IPS-15b (cell line): Measurements from ENCODE around the gene PCGF3.
"Not testable (repeated sequence)": the region's sequence is repeated elsewhere in the genome, so short reads cannot be mapped to it uniquely, and the experiment has no call there.

Source experiments
- H3K27me3 ChIP-seq: one replicate; pipeline ENCODE4 v1.6.1; 2013; ENCODE audit warnings: low read length; ENCODE audit not compliant: control insufficient read depth, insufficient read depth
- H3K36me3 ChIP-seq: one replicate; pipeline ENCODE4 v1.6.1; 2013; ENCODE audit warnings: low read length; ENCODE audit not compliant: control insufficient read depth, insufficient read depth
- H3K4me1 ChIP-seq: one replicate; pipeline ENCODE4 v1.6.1; 2013; ENCODE audit warnings: mild to moderate bottlenecking, low read length; ENCODE audit not compliant: control insufficient read depth, insufficient read depth
- H3K4me3 ChIP-seq: one replicate; pipeline ENCODE4 v1.5.1; 2013; ENCODE audit warnings: low read depth, low read length
- H3K9ac ChIP-seq: one replicate; pipeline ENCODE4 v1.6.1; 2013; ENCODE audit warnings: low read depth, mild to moderate bottlenecking, low read length
- H3K9me3 ChIP-seq: one replicate; pipeline ENCODE4 v1.6.1; 2013; ENCODE audit warnings: mild to moderate bottlenecking, low read length; ENCODE audit not compliant: control insufficient read depth, insufficient read depth

PCGF3 gene

DNA sequence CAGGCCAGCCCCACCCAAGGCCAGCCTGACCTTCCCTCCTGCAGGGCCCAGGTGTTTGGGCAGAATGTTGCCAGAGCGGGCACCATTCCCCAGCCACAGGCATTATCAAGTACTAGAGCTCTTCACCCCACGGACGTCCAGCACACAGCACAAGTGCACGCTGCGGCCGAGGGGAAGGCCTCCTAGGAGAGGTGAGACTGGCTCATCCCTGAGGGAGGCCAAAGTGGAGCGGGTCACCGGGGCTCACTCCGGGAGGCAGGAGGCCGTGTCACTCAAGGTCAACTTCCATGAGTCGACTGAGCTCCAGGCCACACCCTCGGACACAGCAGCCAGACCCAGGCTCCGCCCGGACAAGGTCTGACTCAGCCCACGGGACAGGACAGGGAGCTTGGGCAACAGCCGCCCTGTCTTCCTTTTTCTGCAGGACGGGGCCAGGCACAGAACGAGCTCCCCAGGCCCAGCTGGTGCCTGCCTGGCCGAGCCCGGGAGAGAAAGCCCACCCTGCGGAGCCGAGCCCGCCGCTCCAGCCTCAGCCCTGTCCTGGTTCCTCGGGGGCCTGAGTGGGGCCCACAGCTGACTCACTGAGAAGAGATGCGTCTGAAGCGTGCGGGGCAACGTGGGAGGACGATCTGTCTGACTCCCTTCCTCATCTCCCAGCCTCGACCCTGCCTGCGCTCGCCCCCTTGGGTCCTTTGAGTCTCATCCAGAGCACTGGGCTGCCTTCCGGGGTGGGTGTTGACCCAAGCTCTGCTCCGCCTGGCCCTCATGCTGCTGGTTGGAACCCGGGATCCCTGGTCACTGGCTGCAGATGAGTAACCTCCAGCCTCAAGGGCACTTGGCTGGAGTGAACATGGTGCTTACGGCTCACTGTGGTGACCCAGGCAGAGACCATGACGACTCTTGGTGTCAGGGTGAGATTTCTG, 18.3 kb upstream of the PCGF3 start:
- Histone ChIP-seq H3K4me3 (no peak overlapping the region), H3K9ac (no peak overlapping the region)

DNA sequence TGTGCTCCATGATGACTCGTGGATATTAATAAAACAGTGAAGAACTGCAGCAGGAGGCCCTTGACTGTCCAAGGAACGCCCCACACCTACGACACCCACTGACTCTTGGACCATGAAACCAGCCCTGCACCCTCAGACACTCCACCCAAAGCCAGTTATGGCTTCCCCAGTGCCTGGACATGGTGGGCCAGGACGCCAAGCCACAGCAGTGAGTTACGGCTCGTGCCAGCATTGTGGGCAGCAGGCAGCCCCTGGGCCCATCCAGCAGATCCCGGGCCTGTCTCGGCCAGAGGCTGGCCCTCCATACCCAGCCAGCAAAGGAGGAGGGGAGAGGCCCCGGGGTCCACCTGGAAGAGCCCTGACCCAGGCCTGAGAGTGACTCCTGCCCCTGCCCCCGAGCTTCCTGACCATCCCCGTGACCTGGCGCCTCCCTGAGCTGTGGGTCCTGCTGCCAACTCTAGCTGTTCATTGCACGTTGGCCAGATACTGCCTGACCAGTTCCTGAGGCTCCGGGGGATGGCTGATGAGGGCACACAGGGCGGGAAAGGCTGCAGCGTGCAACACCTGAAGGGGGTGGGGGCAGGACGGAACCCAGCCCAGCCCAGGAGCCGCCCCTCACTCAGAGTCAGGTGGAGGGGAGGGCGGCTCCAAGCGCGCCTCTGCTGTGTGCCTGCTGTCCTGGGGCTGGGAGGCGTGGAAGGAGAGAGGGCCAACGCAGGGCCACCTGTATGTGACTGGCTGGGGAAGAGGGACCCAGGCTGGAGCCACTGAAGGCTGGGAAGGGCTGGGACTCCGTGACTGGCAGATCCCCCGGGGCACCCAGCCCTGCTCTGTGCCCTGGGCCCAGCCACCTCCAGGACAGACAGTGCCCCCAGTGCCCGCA, 17.4 kb upstream of the PCGF3 start:
- Histone ChIP-seq H3K36me3 (no peaks in the 10 kb centered on the region), H3K27me3 (no peaks in the 10 kb centered on the region), H3K9me3 (no peaks in the 10 kb centered on the region), H3K4me1 (peaks cover 5% of the 10 kb centered on the region), H3K9ac (peak overlapping the region; percentile 37), H3K4me3 (peak overlapping the region; percentile 39)

More for the DNA sequence above, 18.3 kb upstream of the PCGF3 start:
- Histone ChIP-seq H3K27me3 (no peaks in the 10 kb centered on the region), H3K4me1 (peaks cover 5% of the 10 kb centered on the region), H3K9me3 (no peaks in the 10 kb centered on the region), H3K36me3 (peaks cover 3% of the 10 kb centered on the region)

DNA sequence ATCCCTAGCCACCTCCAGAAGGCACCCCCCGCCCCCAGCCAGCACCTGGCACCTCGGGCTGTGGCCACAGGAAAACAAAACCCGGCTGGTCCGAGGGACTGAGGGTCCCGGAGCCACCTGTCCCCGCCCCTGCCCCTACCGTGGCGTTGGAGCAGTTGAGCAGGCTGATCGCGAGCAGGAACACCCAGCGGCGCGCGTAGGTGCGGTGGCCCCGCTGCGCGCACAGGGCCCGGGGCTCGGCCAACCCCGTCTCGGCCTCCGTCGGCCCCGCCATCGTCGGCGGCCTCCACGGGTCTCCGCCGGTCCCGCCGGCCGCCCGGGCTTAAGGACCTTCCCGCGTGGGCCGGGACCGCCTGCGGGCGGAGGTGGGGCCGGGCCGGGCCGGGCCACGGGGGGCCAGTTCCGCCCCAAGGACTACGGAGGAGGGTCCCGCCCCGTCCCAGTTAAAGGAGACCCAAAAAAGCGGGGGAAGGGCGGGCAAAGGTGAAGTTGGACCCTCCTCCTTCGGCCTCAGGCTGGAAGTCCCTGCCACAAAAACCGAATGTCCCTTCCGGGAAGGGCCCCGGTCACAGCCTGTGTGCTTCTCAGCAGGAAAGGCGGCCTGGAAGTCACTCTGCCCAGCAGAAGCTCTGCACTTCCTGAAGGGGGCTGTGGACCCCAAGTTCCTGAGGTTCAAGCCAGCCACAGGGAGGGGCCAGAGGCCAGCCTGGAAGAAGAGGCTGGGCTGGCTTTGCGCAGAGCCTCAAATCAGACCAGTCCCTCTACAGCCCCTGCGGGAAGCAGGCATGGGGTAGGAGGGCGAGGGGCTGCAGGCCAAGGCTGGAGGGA, 16.6 kb upstream of the PCGF3 start, which contains the start of gene SLC49A3:
SLC49A3 (minus strand) TSS at position 298 of the 828 bp plus-strand sequence; CDS start at position 274, 24 bp downstream.
- Histone ChIP-seq H3K27me3 (no peaks in the 10 kb centered on the region), H3K4me1 (peaks cover 5% of the 10 kb centered on the region), H3K36me3 (no peaks in the 10 kb centered on the region), H3K9ac (peak within 1 kb of the TSS; percentile 38), H3K9me3 (no peaks in the 10 kb centered on the region), H3K4me3 (peak within 1 kb of the TSS; percentile 39)

DNA sequence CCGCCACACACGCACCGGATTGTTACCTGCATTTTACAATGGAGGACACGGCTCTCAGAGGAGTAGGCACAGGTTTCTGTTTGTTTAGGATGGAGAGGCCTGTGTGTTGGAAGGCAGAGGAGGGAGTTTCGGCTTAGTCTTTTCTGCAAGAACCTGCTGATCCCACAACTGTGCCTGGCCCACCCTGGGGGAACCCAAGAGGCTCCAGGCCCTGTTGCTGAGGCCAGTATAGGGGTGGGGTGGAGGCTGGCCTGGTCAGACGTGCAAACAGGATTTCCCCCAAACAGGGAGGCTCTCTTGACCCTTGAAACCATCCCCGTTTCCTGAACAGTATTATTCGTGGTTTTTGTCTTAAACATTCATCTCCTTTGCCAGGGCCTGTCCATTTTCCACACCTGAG, 15.9 kb upstream of the PCGF3 start:
- Histone ChIP-seq H3K9me3 (no peaks in the 10 kb centered on the region), H3K36me3 (no peaks in the 10 kb centered on the region), H3K4me3 (peak overlapping the region; percentile 39), H3K27me3 (no peaks in the 10 kb centered on the region), H3K9ac (peak overlapping the region; percentile 38), H3K4me1 (peaks cover 5% of the 10 kb centered on the region)

DNA sequence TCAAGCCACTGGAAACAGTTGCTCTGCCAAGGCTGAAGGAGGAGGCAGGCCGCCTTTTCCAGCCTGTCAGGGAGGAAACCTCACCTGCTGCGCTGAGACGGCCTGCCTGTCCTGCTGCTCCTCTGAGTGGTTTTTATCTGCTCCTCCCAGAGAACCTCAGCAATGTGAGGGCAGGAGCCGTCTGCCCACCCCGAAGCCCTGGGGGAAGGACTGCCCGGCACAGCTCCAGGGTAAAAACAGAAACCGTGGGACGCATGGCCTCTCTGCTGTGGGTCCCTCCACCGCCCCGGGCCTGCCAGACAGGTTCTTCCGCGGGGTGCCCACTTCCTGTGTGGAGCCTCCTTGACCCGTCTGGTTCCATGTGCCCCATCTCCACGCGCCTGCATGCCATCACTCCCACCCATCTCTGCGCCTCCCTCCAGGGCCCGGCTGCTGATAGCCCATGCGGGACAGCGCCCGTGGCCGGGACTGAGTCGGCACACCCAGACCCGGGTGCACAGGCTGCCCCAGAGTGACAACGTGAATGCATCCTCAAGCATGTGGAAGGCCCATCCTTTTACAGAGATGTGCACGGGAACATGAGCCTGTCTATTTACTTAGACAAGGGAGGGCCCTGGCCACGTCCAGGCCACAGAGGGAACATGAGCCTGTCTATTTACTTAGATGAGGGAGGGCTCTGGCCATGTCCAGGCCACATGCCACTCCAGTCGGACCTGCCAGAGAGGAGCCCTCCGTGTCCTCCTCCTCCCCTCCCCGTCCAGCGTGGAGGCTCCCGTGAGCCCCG, 12.7 kb upstream of the PCGF3 start:
- no peaks in the 10 kb centered on the region for H3K27me3 ChIP-seq
- H3K9ac ChIP-seq, result no peak overlapping the region
- no peaks in the 10 kb centered on the region for H3K9me3 ChIP-seq
- H3K36me3 ChIP-seq, result no peaks in the 10 kb centered on the region
- peaks cover 5% of the 10 kb centered on the region for H3K4me1 ChIP-seq
- no peak overlapping the region for H3K4me3 ChIP-seq

DNA sequence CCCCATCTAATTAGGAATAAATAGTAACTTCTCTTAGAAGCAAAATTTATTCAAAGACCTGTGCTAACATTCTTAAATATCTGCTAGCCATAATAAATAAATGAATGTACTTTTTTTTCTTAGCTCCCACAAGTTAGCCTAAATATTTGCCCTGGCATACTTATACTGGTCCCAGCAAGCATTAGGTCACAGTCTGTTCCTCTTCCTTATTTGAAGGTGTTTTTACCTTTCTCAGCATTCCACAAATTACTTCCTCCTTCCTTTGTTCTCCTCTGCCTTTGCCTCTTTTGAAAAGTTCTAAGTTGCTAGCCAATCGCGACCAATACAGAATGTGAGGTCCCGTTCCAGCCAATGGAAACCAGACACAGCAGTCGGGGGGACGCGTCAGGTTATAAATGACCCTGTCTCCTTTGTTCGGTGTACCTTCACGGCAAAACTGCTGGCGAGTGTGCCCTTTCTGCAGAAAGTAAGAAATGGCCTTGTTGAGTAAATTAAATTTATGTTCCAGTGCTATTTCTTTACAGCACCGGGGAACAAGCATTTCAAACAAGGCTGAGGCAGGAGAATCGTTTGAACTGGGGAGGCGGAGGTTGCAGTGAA, 11.2 kb upstream of the PCGF3 start:
- H3K4me3 ChIP-seq, H3K27me3 ChIP-seq, H3K9me3 ChIP-seq, H3K36me3 ChIP-seq, H3K9ac ChIP-seq, H3K4me1 ChIP-seq: not testable (repeated sequence)

DNA sequence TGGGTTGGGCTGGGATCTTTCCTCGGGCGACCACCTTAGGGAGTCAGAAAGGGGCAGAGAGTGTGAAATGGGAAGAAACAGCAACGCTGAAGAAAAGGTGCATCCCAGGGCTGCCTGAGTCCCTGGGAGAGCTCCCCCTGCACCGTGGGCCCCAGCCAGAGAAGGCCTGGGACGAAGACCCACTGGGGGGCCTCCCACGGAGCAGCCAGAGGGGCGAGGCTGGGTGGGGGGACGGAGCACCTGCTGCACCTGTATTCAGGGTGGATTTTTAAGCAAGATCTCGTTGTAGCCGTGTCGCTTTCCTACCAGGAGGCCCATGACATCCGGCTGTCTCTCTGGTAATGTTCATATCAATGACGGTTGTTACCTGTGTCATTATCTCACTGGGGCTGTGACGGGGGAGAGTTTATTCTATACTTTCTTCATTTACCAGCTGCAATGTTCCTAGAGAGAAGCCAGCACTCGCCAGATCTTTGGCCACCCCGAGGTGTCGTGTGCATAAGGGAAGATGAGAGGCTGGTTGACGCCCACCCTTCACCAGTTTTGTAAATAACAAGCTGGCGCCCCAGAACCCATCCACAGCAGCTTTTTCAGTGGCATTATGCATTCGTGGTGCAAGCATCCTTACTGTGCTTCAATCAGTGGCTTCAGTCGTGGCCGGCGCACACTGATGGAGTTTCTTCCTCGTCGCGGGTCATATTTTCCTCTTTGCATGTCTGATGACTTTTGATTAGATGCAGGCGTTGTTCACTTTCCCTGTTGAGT, 5.6 kb upstream of the PCGF3 start:
- no peaks in the 10 kb centered on the region for H3K9me3 ChIP-seq
- no peaks in the 10 kb centered on the region for H3K36me3 ChIP-seq
- no peaks in the 10 kb centered on the region for H3K4me1 ChIP-seq
- H3K4me3 ChIP-seq, result no peak overlapping the region
- H3K9ac ChIP-seq, result no peak overlapping the region
- H3K27me3 ChIP-seq, result peaks cover 4% of the 10 kb centered on the region

DNA sequence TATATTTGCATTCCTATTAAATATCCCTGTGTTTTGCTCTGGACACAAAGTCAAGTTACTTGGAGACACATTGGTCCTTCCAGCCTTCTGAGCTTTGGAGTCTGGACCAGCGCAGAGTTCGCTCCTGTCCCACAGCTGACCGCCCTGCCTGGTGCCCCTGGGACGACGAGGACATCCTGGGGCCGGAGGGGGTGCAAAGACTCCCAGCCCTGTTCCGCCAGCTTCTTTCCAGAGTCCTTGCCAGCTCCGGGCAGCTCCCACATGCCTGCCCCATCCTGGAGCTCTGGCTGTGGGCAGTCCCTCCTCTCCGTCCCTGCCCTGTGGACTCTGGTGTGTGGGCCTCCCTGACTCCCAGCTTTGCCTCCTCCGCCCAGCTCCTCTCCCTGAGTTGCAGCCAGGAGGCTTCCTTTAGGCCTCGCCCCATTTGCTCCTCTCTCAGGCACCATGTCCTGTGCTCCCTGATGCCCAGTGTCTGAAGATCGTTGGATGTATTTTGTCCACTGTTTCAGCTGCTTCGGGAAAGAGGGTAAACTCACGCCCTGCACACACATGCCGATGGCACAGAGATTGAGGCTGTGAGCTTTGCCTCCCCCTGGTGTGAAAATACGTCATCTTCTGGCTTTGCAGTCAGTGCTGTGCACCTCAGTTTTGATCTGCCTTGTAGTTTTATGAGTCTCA, 4.9 kb upstream of the PCGF3 start:
- peaks cover 5% of the 10 kb centered on the region for H3K27me3 ChIP-seq
- no peaks in the 10 kb centered on the region for H3K9me3 ChIP-seq
- H3K4me3 ChIP-seq, result no peak overlapping the region
- H3K36me3 ChIP-seq, result no peaks in the 10 kb centered on the region
- H3K9ac ChIP-seq, result no peak overlapping the region
- H3K4me1 ChIP-seq, result no peaks in the 10 kb centered on the region

DNA sequence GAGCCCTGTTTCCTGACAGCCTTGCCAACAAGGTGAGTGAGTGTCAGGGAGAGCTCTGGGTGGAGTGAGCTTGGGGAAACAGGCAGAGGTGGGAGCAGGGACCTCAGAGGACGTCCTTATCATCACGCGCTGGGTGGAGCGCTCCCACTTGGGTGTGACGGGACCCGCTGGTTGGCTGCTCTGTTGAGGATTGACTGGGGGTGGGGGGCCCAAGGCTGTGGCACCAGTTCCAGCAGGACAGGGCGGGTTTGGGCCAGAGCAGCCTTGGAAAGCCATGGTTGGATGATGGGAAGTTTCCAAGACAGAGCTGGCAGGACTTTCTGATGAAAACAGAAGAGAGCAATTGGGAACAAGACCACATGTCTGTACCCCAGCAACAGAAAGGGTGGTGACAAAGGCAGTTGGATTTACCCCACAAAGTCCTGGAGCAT, 3.0 kb upstream of the PCGF3 start:
- Histone ChIP-seq H3K9ac (no peak overlapping the region), H3K9me3 (no peaks in the 10 kb centered on the region), H3K4me1 (no peaks in the 10 kb centered on the region), H3K4me3 (no peak overlapping the region), H3K27me3 (peaks cover 5% of the 10 kb centered on the region), H3K36me3 (no peaks in the 10 kb centered on the region)
